Measurements from ENCODE around the gene DHRS4. TPM values are rescaled to one million over a fixed set of nuclear protein-coding genes. Genes with fewer than 3 reads are reported as not detected.

The DHRS4 gene
- total and polyA plus RNA-seq, 9 of the 15 experiments (the other 6 are each of a cell fraction or from before 2014, with no cell fraction given) = 0.51 to 35.9 (median 10.1) TPM

Other genes with a start within 250 kb of the DHRS4 start
Only the 7 nearest of the 15 such genes appear.
- 6.3 and 9.8 TPM in 2 replicates for gene DHRS4L2, start 35.2 kb downstream of the DHRS4 start, total RNA-seq (2014; rRNA removed)
- 5.9 and 9.0 TPM in 2 replicates for gene DHRS4L2, start 35.2 kb downstream of the DHRS4 start, total RNA-seq (2014; rRNA removed; fragmentation: Illumina TruSeq; extraction: Trizol)
- gene DHRS4L2, start 35.2 kb downstream of the DHRS4 start, total RNA-seq (2015; rRNA removed; fragmentation: Illumina TruSeq; extraction: Trizol) = 13.7 and 15.2 TPM in 2 replicates
- gene DHRS4L2, start 35.2 kb downstream of the DHRS4 start, total RNA-seq (2021) = 7.0 and 8.1 TPM in 2 replicates
- gene DHRS4L2, start 35.2 kb downstream of the DHRS4 start, polyA plus RNA-seq (2011; rRNA removed) = 4.8 and 8.1 TPM in 2 replicates
- gene DHRS4L2, start 35.2 kb downstream of the DHRS4 start, polyA plus RNA-seq (2014; fragmentation: Illumina TruSeq; extraction: Trizol) = 10.5 and 12.0 TPM in 2 replicates
- 1 to 10 TPM; 2.3 TPM for gene DHRS4L2, start 35.2 kb downstream of the DHRS4 start, polyA plus RNA-seq (2014; fragmentation: Nextera tagmentation; extraction: Ambion mirVana)
- 7.6 and 8.9 TPM in 2 replicates for gene DHRS4L2, start 35.2 kb downstream of the DHRS4 start, polyA plus RNA-seq (2014; rRNA removed)
- not detected in 2 replicates for gene CARMIL3, start 98.2 kb downstream of the DHRS4 start, total RNA-seq (2014; rRNA removed)
- gene CARMIL3, start 98.2 kb downstream of the DHRS4 start, total RNA-seq (2014; rRNA removed; fragmentation: Illumina TruSeq; extraction: Trizol) = not detected in 2 replicates
- gene CARMIL3, start 98.2 kb downstream of the DHRS4 start, total RNA-seq (2015; rRNA removed; fragmentation: Illumina TruSeq; extraction: Trizol) = 0.04 TPM in 1 of 2 replicates, not detected in the other
- 0.11 TPM in 1 of 2 replicates, not detected in the other for gene CARMIL3, start 98.2 kb downstream of the DHRS4 start, total RNA-seq (2021)
- gene CARMIL3, start 98.2 kb downstream of the DHRS4 start, polyA plus RNA-seq (2011; rRNA removed) = 0.05 TPM in 1 of 2 replicates, not detected in the other
- gene CARMIL3, start 98.2 kb downstream of the DHRS4 start, polyA plus RNA-seq (2014; fragmentation: Illumina TruSeq; extraction: Trizol) = 0.01 TPM in 1 of 2 replicates, not detected in the other
- not detected for gene CARMIL3, start 98.2 kb downstream of the DHRS4 start, polyA plus RNA-seq (2014; fragmentation: Nextera tagmentation; extraction: Ambion mirVana)
- 0.07 TPM in 2 replicates for gene CARMIL3, start 98.2 kb downstream of the DHRS4 start, polyA plus RNA-seq (2014; rRNA removed)
- gene CPNE6, start 117.8 kb downstream of the DHRS4 start, total RNA-seq (2014; rRNA removed) = not detected in 2 replicates
- not detected in 2 replicates for gene CPNE6, start 117.8 kb downstream of the DHRS4 start, total RNA-seq (2014; rRNA removed; fragmentation: Illumina TruSeq; extraction: Trizol)
- not detected in 2 replicates for gene CPNE6, start 117.8 kb downstream of the DHRS4 start, total RNA-seq (2015; rRNA removed; fragmentation: Illumina TruSeq; extraction: Trizol)
- not detected in 2 replicates for gene CPNE6, start 117.8 kb downstream of the DHRS4 start, total RNA-seq (2021)
- gene CPNE6, start 117.8 kb downstream of the DHRS4 start, polyA plus RNA-seq (2011; rRNA removed) = not detected in 2 replicates
- not detected in 2 replicates for gene CPNE6, start 117.8 kb downstream of the DHRS4 start, polyA plus RNA-seq (2014; fragmentation: Illumina TruSeq; extraction: Trizol)
- not detected for gene CPNE6, start 117.8 kb downstream of the DHRS4 start, polyA plus RNA-seq (2014; fragmentation: Nextera tagmentation; extraction: Ambion mirVana)
- gene CPNE6, start 117.8 kb downstream of the DHRS4 start, polyA plus RNA-seq (2014; rRNA removed) = not detected in 2 replicates
- gene PCK2, start 140.5 kb downstream of the DHRS4 start, total RNA-seq (2014; rRNA removed) = 30.4 and 37.6 TPM in 2 replicates
- 12.0 and 13.6 TPM in 2 replicates for gene PCK2, start 140.5 kb downstream of the DHRS4 start, total RNA-seq (2014; rRNA removed; fragmentation: Illumina TruSeq; extraction: Trizol)
- 15.9 TPM in 2 replicates for gene PCK2, start 140.5 kb downstream of the DHRS4 start, total RNA-seq (2015; rRNA removed; fragmentation: Illumina TruSeq; extraction: Trizol)
- gene PCK2, start 140.5 kb downstream of the DHRS4 start, total RNA-seq (2021) = 55.8 and 60.9 TPM in 2 replicates
- gene PCK2, start 140.5 kb downstream of the DHRS4 start, polyA plus RNA-seq (2011; rRNA removed) = 33.8 and 39.5 TPM in 2 replicates
- gene PCK2, start 140.5 kb downstream of the DHRS4 start, polyA plus RNA-seq (2014; fragmentation: Illumina TruSeq; extraction: Trizol) = 42.5 and 58.2 TPM in 2 replicates
- gene PCK2, start 140.5 kb downstream of the DHRS4 start, polyA plus RNA-seq (2014; fragmentation: Nextera tagmentation; extraction: Ambion mirVana) = 1 to 10 TPM; 3.3 to 6.6 TPM
- 50.1 and 52.8 TPM in 2 replicates for gene PCK2, start 140.5 kb downstream of the DHRS4 start, polyA plus RNA-seq (2014; rRNA removed)
- gene DCAF11, start 161.0 kb downstream of the DHRS4 start, total RNA-seq (2014; rRNA removed) = 39.8 and 53.8 TPM in 2 replicates
- 23.6 and 25.8 TPM in 2 replicates for gene DCAF11, start 161.0 kb downstream of the DHRS4 start, total RNA-seq (2014; rRNA removed; fragmentation: Illumina TruSeq; extraction: Trizol)
- 33.9 and 36.6 TPM in 2 replicates for gene DCAF11, start 161.0 kb downstream of the DHRS4 start, total RNA-seq (2015; rRNA removed; fragmentation: Illumina TruSeq; extraction: Trizol)
- gene DCAF11, start 161.0 kb downstream of the DHRS4 start, total RNA-seq (2021) = 32.6 and 36.4 TPM in 2 replicates
- 37.8 and 38.4 TPM in 2 replicates for gene DCAF11, start 161.0 kb downstream of the DHRS4 start, polyA plus RNA-seq (2011; rRNA removed)
- gene DCAF11, start 161.0 kb downstream of the DHRS4 start, polyA plus RNA-seq (2014; fragmentation: Illumina TruSeq; extraction: Trizol) = 42.2 and 43.9 TPM in 2 replicates
- 1 to 10 TPM; 8.5 to 9.2 TPM for gene DCAF11, start 161.0 kb downstream of the DHRS4 start, polyA plus RNA-seq (2014; fragmentation: Nextera tagmentation; extraction: Ambion mirVana)
- gene DCAF11, start 161.0 kb downstream of the DHRS4 start, polyA plus RNA-seq (2014; rRNA removed) = 41.1 and 46.2 TPM in 2 replicates
- 2.2 and 2.4 TPM in 2 replicates for gene NRL, start 161.2 kb downstream of the DHRS4 start, total RNA-seq (2014; rRNA removed)
- gene NRL, start 161.2 kb downstream of the DHRS4 start, total RNA-seq (2014; rRNA removed; fragmentation: Illumina TruSeq; extraction: Trizol) = 0.48 and 0.65 TPM in 2 replicates
- gene NRL, start 161.2 kb downstream of the DHRS4 start, total RNA-seq (2015; rRNA removed; fragmentation: Illumina TruSeq; extraction: Trizol) = 1.5 and 1.8 TPM in 2 replicates
- 2.4 and 2.7 TPM in 2 replicates for gene NRL, start 161.2 kb downstream of the DHRS4 start, total RNA-seq (2021)
- 1.0 and 1.5 TPM in 2 replicates for gene NRL, start 161.2 kb downstream of the DHRS4 start, polyA plus RNA-seq (2011; rRNA removed)
- gene NRL, start 161.2 kb downstream of the DHRS4 start, polyA plus RNA-seq (2014; fragmentation: Illumina TruSeq; extraction: Trizol) = 1.0 and 1.5 TPM in 2 replicates
- gene NRL, start 161.2 kb downstream of the DHRS4 start, polyA plus RNA-seq (2014; fragmentation: Nextera tagmentation; extraction: Ambion mirVana) = under 1 TPM in 1 of 2 experiments, not detected in 1; 0.07 TPM
- gene NRL, start 161.2 kb downstream of the DHRS4 start, polyA plus RNA-seq (2014; rRNA removed) = 1.9 and 2.0 TPM in 2 replicates
- gene FITM1, start 176.9 kb downstream of the DHRS4 start, total RNA-seq (2014; rRNA removed) = 0.09 TPM in 1 of 2 replicates, not detected in the other
- not detected in 2 replicates for gene FITM1, start 176.9 kb downstream of the DHRS4 start, total RNA-seq (2014; rRNA removed; fragmentation: Illumina TruSeq; extraction: Trizol)
- gene FITM1, start 176.9 kb downstream of the DHRS4 start, total RNA-seq (2015; rRNA removed; fragmentation: Illumina TruSeq; extraction: Trizol) = not detected in 2 replicates
- gene FITM1, start 176.9 kb downstream of the DHRS4 start, total RNA-seq (2021) = 0.20 TPM in 1 of 2 replicates, not detected in the other
- gene FITM1, start 176.9 kb downstream of the DHRS4 start, polyA plus RNA-seq (2011; rRNA removed) = 0.11 TPM in 1 of 2 replicates, not detected in the other
- not detected in 2 replicates for gene FITM1, start 176.9 kb downstream of the DHRS4 start, polyA plus RNA-seq (2014; fragmentation: Illumina TruSeq; extraction: Trizol)
- gene FITM1, start 176.9 kb downstream of the DHRS4 start, polyA plus RNA-seq (2014; fragmentation: Nextera tagmentation; extraction: Ambion mirVana) = not detected
- 0.20 TPM in 1 of 2 replicates, not detected in the other for gene FITM1, start 176.9 kb downstream of the DHRS4 start, polyA plus RNA-seq (2014; rRNA removed)